ENCODE data around the gene SEMA6B. TPM values are rescaled to one million over a fixed set of nuclear protein-coding genes. Genes with fewer than 3 reads are reported as not detected.

The SEMA6B gene
- polyA plus RNA-seq, 1 donor (not counting 4 experiments of a cell fraction or from before 2014, with no cell fraction given): 0.41 TPM

DNA sequence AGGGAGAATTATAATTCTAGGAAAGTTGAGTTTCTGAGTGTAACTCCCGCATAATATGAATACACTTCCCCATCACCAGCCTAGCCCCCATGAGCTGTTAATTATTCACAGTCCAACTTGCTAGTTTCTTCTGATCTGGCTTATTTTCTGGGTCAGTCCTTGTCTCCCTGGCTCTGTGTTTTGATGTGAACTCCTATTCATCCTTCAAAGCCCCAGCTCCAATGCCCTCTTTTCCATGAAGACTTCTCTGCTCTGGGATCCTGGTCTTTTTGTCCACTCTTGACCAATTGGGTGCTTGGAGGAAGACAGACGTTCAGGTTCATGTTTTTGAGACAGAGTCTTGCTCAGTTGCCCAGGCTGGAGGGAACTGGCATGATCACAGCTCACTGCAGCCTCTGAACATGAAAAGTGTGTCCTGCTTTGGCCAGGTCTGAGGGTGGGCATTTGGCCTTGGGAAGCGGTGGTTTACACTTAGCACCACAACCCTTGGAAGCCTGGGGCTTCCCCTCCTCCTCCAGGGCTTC is 20.3 kb downstream of the SEMA6B start:
- DNase-seq (ENCODE audit: low read depth, low spot score) (no peak), FAIRE-seq (no peak)
- no peaks in the 10 kb centered on the region for H3K36me3 ChIP-seq (ENCODE audit: control insufficient read depth in 2 of 2, extremely low read depth in 1 of 2, insufficient read depth in 2 of 2, low read length in 2 of 2)
- H3K4me1 ChIP-seq (ENCODE audit: control insufficient read depth, extremely low read depth, insufficient read depth, low read length): peaks cover 7% of the 10 kb centered on the region
- no peak overlapping the region for H3K9ac ChIP-seq (ENCODE audit: control insufficient read depth, extremely low read depth, insufficient read depth, low read length)
- H3K9me3 ChIP-seq (ENCODE audit: control insufficient read depth, low read depth, low read length): no peaks in the 10 kb centered on the region
- H3K9me1 ChIP-seq (ENCODE audit: control insufficient read depth, extremely low read depth, insufficient read depth, low read length): no peaks in the 10 kb centered on the region
- dilution Hi-C loops (cut with MboI; ENCODE audit: extremely low pct_ligation_motif_present, low sequenced_read_pairs): no loop called here
- H3K79me2 ChIP-seq (ENCODE audit: control insufficient read depth, insufficient read depth, low read length): no peaks in the 10 kb centered on the region
- no peak overlapping the region for H2AFZ ChIP-seq (ENCODE audit: control insufficient read depth, low read length)
- TF ChIP-seq EZH2 (IDR thresholded peaks at IDR 0.05; ENCODE audit: low read length): no peak
- TF ChIP-seq, protein P1, sequence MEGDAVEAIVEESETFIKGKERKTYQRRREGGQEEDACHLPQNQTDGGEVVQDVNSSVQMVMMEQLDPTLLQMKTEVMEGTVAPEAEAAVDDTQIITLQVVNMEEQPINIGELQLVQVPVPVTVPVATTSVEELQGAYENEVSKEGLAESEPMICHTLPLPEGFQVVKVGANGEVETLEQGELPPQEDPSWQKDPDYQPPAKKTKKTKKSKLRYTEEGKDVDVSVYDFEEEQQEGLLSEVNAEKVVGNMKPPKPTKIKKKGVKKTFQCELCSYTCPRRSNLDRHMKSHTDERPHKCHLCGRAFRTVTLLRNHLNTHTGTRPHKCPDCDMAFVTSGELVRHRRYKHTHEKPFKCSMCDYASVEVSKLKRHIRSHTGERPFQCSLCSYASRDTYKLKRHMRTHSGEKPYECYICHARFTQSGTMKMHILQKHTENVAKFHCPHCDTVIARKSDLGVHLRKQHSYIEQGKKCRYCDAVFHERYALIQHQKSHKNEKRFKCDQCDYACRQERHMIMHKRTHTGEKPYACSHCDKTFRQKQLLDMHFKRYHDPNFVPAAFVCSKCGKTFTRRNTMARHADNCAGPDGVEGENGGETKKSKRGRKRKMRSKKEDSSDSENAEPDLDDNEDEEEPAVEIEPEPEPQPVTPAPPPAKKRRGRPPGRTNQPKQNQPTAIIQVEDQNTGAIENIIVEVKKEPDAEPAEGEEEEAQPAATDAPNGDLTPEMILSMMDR (optimal IDR thresholded peaks at IDR 0.05 in 1 of 3, IDR thresholded peaks at IDR 0.05 in 1 of 3, conservative IDR thresholded peaks at IDR 0.05 in 1 of 3; ENCODE audit: extremely low read depth in 1 of 3, insufficient read depth in 2 of 3, low read length in 3 of 3): no peak
- no peak overlapping the region for H3K27ac ChIP-seq (ENCODE audit: control insufficient read depth, insufficient read depth, low read length)
- no peak overlapping the region for H3K4me3 ChIP-seq (ENCODE audit: control insufficient read depth in 2 of 3, extremely low read depth in 1 of 3, insufficient read depth in 2 of 3, low read depth in 1 of 3, low read length in 3 of 3)
- H4K20me1 ChIP-seq (ENCODE audit: control insufficient read depth, extremely low read depth, insufficient read depth, low read length): no peaks in the 10 kb centered on the region
- no peak overlapping the region for H3K4me2 ChIP-seq (ENCODE audit: control insufficient read depth, extremely low read depth, insufficient read depth, low read depth, low read length)
- no peaks in the 10 kb centered on the region for H3K27me3 ChIP-seq (ENCODE audit: control insufficient read depth, extremely low read depth, insufficient read depth, low read length)

GRCh38 chr19:4538601-4538954 is 20.9 kb downstream of the SEMA6B start:
- dilution Hi-C loops (cut with MboI; ENCODE audit: extremely low pct_ligation_motif_present, low sequenced_read_pairs): no loop called here
- DNase-seq (ENCODE audit: low read depth, low spot score) (no peak), FAIRE-seq (no peak)
- no peaks in the 10 kb centered on the region for H3K36me3 ChIP-seq (ENCODE audit: control insufficient read depth in 2 of 2, extremely low read depth in 1 of 2, insufficient read depth in 2 of 2, low read length in 2 of 2)
- H3K27me3 ChIP-seq (ENCODE audit: control insufficient read depth, extremely low read depth, insufficient read depth, low read length): peaks cover under 1% of the 10 kb centered on the region
- H3K9me3 ChIP-seq (ENCODE audit: control insufficient read depth, low read depth, low read length): no peaks in the 10 kb centered on the region
- H3K27ac ChIP-seq (ENCODE audit: control insufficient read depth, insufficient read depth, low read length): no peak overlapping the region
- H3K4me1 ChIP-seq (ENCODE audit: control insufficient read depth, extremely low read depth, insufficient read depth, low read length): peaks cover 7% of the 10 kb centered on the region
- no peak overlapping the region for H2AFZ ChIP-seq (ENCODE audit: control insufficient read depth, low read length)
- H4K20me1 ChIP-seq (ENCODE audit: control insufficient read depth, extremely low read depth, insufficient read depth, low read length): no peaks in the 10 kb centered on the region
- H3K4me2 ChIP-seq (ENCODE audit: control insufficient read depth, extremely low read depth, insufficient read depth, low read depth, low read length): no peak overlapping the region
- no peak overlapping the region for H3K4me3 ChIP-seq (ENCODE audit: control insufficient read depth in 2 of 3, extremely low read depth in 1 of 3, insufficient read depth in 2 of 3, low read depth in 1 of 3, low read length in 3 of 3)
- H3K9me1 ChIP-seq (ENCODE audit: control insufficient read depth, extremely low read depth, insufficient read depth, low read length): no peaks in the 10 kb centered on the region
- TF ChIP-seq EZH2 (IDR thresholded peaks at IDR 0.05; ENCODE audit: low read length): no peak
- TF ChIP-seq, protein P1 (optimal IDR thresholded peaks at IDR 0.05 in 1 of 3, IDR thresholded peaks at IDR 0.05 in 1 of 3, conservative IDR thresholded peaks at IDR 0.05 in 1 of 3; ENCODE audit: extremely low read depth in 1 of 3, insufficient read depth in 2 of 3, low read length in 3 of 3): no peak
- H3K9ac ChIP-seq (ENCODE audit: control insufficient read depth, extremely low read depth, insufficient read depth, low read length): no peak overlapping the region
- no peaks in the 10 kb centered on the region for H3K79me2 ChIP-seq (ENCODE audit: control insufficient read depth, insufficient read depth, low read length)

All from keratinocyte (primary cell).